Measurements from ENCODE around the gene GALNT9.

GALNT9 gene

GRCh38 chr12:132292328-132293319, 36.8 kb downstream of the GALNT9 start:
- DNase-seq (ENCODE audit: low read depth) = no peak

- DNase-seq (ENCODE audit: low read depth) = no peak
These were observed 37.8 kb downstream of the GALNT9 start for GRCh38 chr12:132291402-132292175.

- DNase-seq (ENCODE audit: low read depth) = no peak
These were observed 39.2 kb downstream of the GALNT9 start for GRCh38 chr12:132290203-132290540.

DNA sequence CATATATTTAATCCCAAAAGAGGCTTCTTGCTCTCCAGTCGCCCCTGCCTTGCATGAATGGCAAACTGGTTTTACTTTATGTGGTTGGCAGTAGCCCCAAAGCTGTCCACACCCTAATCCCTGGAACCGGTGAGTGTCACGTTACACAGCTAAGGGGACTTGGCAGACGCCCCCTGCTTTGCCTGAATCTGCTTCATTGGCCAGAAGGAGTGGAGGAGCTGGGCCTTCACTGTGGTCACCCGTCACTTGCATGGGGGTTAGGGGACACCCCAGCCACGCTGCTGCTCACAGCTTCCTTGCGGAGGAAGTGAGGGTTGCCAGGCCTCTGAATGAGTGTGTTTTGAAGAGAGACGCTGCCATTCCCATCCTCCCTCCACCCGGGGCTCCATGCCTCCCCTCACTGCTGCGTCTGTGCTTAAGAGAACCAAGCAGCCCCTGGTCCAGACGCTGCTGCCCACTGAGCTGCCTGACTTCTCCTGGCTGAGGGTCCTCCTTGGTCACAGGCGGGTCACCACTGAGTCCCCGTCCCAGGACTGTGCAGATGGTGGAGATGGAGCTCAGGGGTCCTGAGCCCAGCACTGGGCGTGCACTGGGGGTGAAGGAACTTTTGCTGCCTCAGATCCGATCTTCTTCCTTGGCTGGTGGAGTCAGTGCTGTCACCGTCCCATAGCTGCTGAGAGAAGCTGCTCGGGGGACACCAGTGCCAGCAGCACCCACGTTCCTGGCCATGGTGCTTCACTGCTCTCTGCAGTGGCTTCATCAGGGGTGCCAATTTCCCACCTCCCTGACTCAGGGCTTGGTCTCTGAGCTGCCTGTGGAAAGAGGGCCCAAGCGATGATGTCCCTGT, 39.8 kb downstream of the GALNT9 start:
- DNase-seq (ENCODE audit: low read depth) = no peak

- no peak for DNase-seq (ENCODE audit: low read depth)
These were observed 40.7 kb downstream of the GALNT9 start for GRCh38 chr12:132288516-132289215.

- DNase-seq (ENCODE audit: low read depth) = no peak
These were observed 41.8 kb downstream of the GALNT9 start for GRCh38 chr12:132287391-132288238.

GRCh38 chr12:132286912-132287311, 42.5 kb downstream of the GALNT9 start:
- DNase-seq (ENCODE audit: low read depth) = no peak

DNA sequence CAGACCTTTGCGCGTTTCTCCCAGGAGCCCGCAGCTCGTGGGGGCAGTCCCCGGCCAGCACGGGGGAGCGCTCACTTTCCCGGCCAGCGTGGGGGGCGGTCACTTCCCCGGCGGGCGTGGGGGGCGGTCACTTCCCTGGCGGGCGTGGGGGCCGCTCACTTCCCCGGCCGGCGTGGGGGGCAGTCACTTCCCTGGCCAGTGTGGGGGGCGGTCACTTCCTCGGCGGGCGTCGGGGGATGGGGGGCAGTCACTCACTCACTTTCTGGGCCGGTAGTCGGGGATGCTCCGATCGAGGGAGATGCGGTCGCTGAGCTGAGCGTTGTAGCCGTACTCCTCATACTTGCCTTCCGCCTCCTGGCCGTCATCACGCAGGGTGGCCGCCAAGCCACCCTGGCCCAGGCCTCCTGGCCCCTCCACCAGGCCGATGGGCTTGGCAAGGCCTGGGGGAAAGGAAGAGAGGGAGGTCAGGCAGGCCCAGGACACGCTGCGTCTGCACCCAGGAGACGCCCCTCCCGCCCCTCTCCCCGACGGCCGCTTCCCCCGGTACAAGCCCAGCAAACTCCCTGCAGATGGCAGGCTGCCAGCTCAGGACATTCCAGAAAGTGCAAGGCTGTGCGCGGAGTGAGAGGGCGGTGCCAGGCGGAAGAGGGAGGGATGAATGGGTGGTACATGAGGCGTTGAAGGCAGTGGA, 43.3 kb downstream of the GALNT9 start:
- DNase-seq (ENCODE audit: low read depth) = no peak

DNA sequence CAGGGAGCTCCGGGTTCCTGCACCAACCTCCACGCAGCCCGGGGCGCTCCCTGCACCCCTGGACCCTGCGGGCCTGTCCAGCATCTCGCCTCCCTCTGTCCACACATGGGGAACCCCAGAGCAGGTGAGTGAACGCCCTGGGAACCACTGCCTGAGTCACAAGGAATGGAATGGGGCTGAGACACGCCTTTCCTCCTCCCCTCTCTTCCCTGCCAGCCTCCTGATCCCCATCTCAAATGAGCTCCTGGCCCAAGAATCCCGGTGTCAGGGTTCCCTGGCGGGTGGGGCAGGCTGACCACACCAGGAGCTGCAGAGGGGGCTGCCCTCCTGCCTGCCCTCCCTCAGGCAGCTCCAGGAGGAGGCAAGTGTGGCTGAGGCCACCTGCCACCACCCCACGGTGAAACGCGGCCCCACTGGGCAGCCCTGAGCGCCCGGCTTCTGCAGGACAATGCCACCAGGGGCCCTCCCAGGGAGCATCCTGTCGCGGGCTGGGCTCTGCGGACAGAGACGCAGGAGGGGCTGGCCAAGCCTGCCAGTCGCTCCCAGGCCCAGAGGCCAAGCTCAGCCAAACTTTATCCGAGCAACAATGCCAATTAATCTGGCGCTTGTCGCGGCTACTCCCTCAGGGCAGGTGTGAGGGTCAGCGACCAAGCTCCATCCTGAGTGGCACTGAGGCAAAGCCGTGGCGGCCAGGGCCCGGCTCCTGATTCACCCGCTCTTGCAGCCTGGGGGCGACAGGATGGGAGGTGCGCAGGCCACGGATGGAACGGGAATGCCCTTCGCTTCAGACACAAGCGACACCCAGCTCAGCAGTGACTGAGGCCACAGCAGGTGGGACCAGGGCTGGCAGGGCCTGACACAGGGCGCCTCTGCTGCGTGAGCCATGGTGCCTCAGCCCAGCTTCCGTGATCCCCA, 44.3 kb downstream of the GALNT9 start:
- DNase-seq (ENCODE audit: low read depth) = no peak

GRCh38 chr12:132284071-132284826, 45.1 kb downstream of the GALNT9 start:
- DNase-seq (ENCODE audit: low read depth) = no peak

- no peak for DNase-seq (ENCODE audit: low read depth)
These were observed 46.2 kb downstream of the GALNT9 start for GRCh38 chr12:132282950-132283771.

DNA sequence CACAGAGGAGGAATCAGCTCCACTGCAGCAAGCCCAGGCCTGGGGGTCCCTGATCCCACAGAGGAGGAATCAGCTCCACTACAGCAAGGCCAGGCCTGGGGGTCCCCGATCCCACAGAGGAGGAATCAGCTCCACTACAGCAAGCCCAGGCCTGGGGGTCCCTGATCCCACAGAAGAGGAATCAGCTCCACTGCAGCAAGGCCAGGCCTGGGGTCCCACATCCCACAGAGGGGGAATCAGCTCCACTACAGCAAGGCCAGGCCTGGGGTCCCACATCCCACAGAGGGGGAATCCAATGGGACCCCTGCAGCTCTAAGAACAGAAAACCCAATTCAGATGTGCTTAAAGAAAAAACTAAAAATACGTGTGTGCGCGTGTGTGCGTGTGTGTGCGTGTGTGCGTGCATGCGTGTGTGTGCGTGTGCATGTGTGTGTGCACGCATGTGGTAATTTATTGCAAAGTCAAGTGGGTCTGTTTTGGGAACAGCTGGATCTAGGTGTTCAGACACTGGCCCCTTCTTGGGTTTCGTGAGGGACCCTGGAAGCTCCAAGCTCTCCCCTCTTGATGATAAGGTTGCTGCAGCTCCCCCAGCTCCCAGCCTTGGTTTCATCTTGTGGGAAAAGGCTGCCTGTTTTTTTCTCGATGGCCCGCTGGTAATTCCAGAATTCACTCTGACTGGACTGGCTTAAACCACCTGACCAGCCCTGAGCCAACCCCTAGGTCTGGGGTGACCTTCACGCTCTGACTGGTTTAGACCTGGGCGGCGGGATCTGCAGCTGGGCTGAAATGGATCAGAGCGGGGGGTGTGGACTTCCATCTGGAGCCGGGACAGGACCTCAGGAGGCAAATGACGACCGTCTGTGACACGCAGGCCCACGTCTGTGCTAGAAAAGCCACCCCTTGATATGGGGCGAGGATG, 47.1 kb downstream of the GALNT9 start:
- no peak for DNase-seq (ENCODE audit: low read depth)

GRCh38 chr12:132281038-132281437, 48.4 kb downstream of the GALNT9 start:
- no peak for DNase-seq (ENCODE audit: low read depth)

- no peak for DNase-seq (ENCODE audit: low read depth)
These were observed 49.0 kb downstream of the GALNT9 start for GRCh38 chr12:132280406-132280805.

DNA sequence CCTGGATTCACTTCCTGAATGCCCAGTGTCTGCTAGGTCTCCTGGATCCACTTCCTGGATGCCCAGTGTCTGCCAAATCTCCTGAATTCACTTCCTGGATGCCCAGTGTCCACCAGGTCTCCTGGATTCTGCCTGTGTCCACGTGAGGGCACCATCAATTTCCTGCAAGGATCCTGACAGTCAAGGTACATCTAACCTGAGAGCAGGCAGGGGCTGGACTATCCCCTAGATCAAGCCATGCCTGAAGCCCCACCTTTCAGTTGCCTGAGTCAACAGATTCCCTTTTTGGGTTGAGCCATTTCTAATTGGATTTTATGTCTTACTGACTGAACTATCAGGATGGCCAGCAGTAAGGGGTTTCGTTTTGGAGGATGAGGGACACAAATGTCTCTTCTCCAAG, 49.5 kb downstream of the GALNT9 start:
- no peak for DNase-seq (ENCODE audit: low read depth)

All from stimulated activated CD4-positive, alpha-beta T cell treated with anti-CD3 and anti-CD28 coated beads, Interleukin-2, amount 100 ng/mL, for 4 hours (primary cell).